ENCODE data around the gene MAN1C1. TPM values are rescaled to one million over a fixed set of nuclear protein-coding genes. Genes with fewer than 3 reads are reported as not detected.
"Not testable (repeated sequence)": the region's sequence is repeated elsewhere in the genome, so short reads cannot be mapped to it uniquely, and the experiment has no call there.

MAN1C1 gene
- total and polyA plus RNA-seq, 3 experiments from 2014 or later, result 2.8 to 5.6 (median 3.6) TPM

DNA sequence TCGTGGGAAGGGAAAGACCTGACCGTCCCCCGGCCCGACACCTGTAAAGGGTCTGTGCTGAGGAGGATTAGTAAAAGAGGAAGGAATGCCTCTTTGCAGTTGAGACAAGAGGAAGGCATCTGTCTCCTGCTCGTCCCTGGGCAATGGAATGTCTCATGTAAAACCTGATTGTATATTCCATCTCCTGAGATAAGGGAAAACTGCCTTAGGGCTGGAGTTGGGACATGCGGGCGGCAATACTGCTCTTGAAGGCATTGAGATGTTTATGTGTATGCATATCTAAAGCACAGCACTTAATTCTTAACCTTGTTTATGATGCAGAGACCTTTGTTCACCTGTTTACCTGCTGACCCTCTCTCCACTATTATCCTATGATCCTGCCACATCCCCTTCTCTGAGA is 28.4 kb upstream of the MAN1C1 start:
- H3K9me3 Mint-ChIP-seq; H3K27ac ChIP-seq (ENCODE audit: low read depth, low read length); H3K27me3 Mint-ChIP-seq; H3K4me3 Mint-ChIP-seq; H3K9me3 ChIP-seq (ENCODE audit: low read length); H3K27ac Mint-ChIP-seq; DNase-seq; H3K4me3 ChIP-seq (ENCODE audit: low read length); CTCF ChIA-PET; H3K36me3 Mint-ChIP-seq; POLR2A ChIA-PET; H3K36me3 ChIP-seq (ENCODE audit: insufficient read depth, low read length); H3K27me3 ChIP-seq (ENCODE audit: insufficient read depth, low read length, poor library complexity, severe bottlenecking): not testable (repeated sequence)
- H3K4me1 ChIP-seq (ENCODE audit: insufficient read depth, low read length), result peaks cover 22% of the 10 kb centered on the region
- peaks cover 27 to 37% (median 30%) of the 10 kb centered on the region in 3 donors for H3K4me1 Mint-ChIP-seq

GRCh38 chr1:25588786-25589185 is 27.8 kb upstream of the MAN1C1 start:
- H3K27me3 ChIP-seq (ENCODE audit: insufficient read depth, low read length, poor library complexity, severe bottlenecking); DNase-seq; H3K36me3 ChIP-seq (ENCODE audit: insufficient read depth, low read length); H3K27ac ChIP-seq (ENCODE audit: low read depth, low read length); H3K36me3 Mint-ChIP-seq; H3K4me3 ChIP-seq (ENCODE audit: low read length); POLR2A ChIA-PET; H3K4me3 Mint-ChIP-seq; H3K9me3 ChIP-seq (ENCODE audit: low read length); H3K27me3 Mint-ChIP-seq; H3K27ac Mint-ChIP-seq; H3K9me3 Mint-ChIP-seq: not testable (repeated sequence)
- CTCF ChIA-PET, result interaction anchor here (1.7 kb wide), 1 partner anchor 16 kb away, joined by 5 read pairs; no protein-coding TSS in a partner anchor
- H3K4me1 Mint-ChIP-seq, result peaks cover 29 to 37% (median 30%) of the 10 kb centered on the region in 3 donors
- H3K4me1 ChIP-seq (ENCODE audit: insufficient read depth, low read length), result peaks cover 22% of the 10 kb centered on the region

- no peak for DNase-seq
- Histone ChIP-seq H3K9me3 (ENCODE audit: low read length) (no peaks in the 10 kb centered on the region), H3K4me3 (ENCODE audit: low read length) (no peak overlapping the region), H3K27ac (ENCODE audit: low read depth, low read length) (no peak overlapping the region), H3K36me3 (ENCODE audit: insufficient read depth, low read length) (no peaks in the 10 kb centered on the region), H3K27me3 (ENCODE audit: insufficient read depth, low read length, poor library complexity, severe bottlenecking) (no peaks in the 10 kb centered on the region), H3K4me1 (ENCODE audit: insufficient read depth, low read length) (peaks cover 22% of the 10 kb centered on the region)
- ChIA-PET CTCF (interaction anchor here (1.0 to 1.7 kb wide), 2 partner anchors 17 to 34 kb away, joined by 3 to 5 read pairs; no protein-coding TSS in a partner anchor), POLR2A (interaction anchor here (0.5 kb wide), 1 partner anchor 18 kb away, joined by 6 read pairs; no protein-coding TSS in a partner anchor)
- Mint-ChIP-seq H3K36me3 (no peaks in the 10 kb centered on the region), H3K9me3 (no peaks in the 10 kb centered on the region), H3K27me3 (no peaks in the 10 kb centered on the region), H3K4me1 (peaks cover 23 to 32% (median 24%) of the 10 kb centered on the region in 3 donors), H3K4me3 (no peak overlapping the region), H3K27ac (peak overlapping the region in 2 of 8 donors; percentile 1 to 61)
Observed at GRCh38 chr1:25590096-25590824, 26.3 kb upstream of the MAN1C1 start.

DNA sequence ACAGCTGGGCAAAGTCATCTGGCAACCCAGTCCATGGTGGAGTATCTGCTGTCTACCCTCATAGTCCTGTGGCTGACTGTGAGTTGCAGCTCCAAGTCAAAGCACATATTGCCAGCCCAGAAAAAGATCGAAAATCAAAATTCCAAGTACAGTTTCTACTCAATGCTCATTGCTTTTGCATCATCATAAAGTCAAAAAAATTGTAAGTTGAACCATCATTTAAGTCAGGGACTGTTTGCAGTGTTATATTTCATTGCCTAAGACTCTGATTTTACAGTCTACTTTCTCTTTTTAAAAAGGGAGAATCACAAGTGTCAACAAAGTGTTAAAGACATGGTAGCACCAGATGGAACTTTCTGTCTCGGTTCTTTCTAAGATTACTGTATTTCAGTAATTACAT is 22.7 kb upstream of the MAN1C1 start:
- no peaks in the 10 kb centered on the region for H3K36me3 ChIP-seq (ENCODE audit: insufficient read depth, low read length)
- Mint-ChIP-seq H3K36me3 (no peaks in the 10 kb centered on the region), H3K27ac (peak overlapping the region in 1 of 8 donors; percentile 55), H3K4me3 (no peak overlapping the region), H3K27me3 (no peaks in the 10 kb centered on the region), H3K4me1 (peaks cover 8 to 10% (median 8%) of the 10 kb centered on the region in 3 donors), H3K9me3 (no peaks in the 10 kb centered on the region)
- no peak overlapping the region for H3K27ac ChIP-seq (ENCODE audit: low read depth, low read length)
- H3K4me3 ChIP-seq (ENCODE audit: low read length), result no peak overlapping the region
- no peaks in the 10 kb centered on the region for H3K9me3 ChIP-seq (ENCODE audit: low read length)
- POLR2A ChIA-PET, result no interaction called here
- CTCF ChIA-PET, result no interaction called here
- H3K4me1 ChIP-seq (ENCODE audit: insufficient read depth, low read length), result peaks cover 7% of the 10 kb centered on the region
- DNase-seq, result no peak
- H3K27me3 ChIP-seq (ENCODE audit: insufficient read depth, low read length, poor library complexity, severe bottlenecking), result no peaks in the 10 kb centered on the region

DNA sequence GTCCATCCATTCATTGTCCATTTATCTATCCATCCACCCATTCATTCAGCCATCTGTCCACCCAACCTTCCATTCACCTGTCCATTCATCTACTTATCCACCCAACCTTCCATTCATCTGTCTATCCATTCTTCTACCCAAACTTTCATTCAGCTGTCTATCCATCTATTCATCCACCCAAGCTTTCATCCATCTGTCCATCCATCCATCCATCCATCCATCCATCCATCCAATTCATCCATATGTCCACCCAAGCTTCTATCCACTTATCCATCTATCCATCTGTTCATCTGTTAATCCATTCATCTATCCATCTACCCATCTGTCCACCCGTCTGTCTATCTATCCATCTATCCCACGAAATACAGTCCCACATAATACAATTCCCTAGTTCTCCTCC is 21.6 kb upstream of the MAN1C1 start:
- H3K4me1 ChIP-seq (ENCODE audit: insufficient read depth, low read length), result peaks cover 7% of the 10 kb centered on the region
- no peak overlapping the region for H3K4me3 Mint-ChIP-seq
- H3K9me3 Mint-ChIP-seq, result peaks cover 0 to 1% (median 0%) of the 10 kb centered on the region in 5 donors
- H3K27me3 ChIP-seq (ENCODE audit: insufficient read depth, low read length, poor library complexity, severe bottlenecking), result no peaks in the 10 kb centered on the region
- no peak for DNase-seq
- no peaks in the 10 kb centered on the region for H3K9me3 ChIP-seq (ENCODE audit: low read length)
- no peak overlapping the region for H3K27ac ChIP-seq (ENCODE audit: low read depth, low read length)
- CTCF ChIA-PET, result interaction anchor here (1.0 kb wide), 1 partner anchor 91 kb away, joined by 3 read pairs; no protein-coding TSS in a partner anchor
- H3K36me3 Mint-ChIP-seq, result no peaks in the 10 kb centered on the region
- POLR2A ChIA-PET, result no interaction called here
- no peaks in the 10 kb centered on the region for H3K27me3 Mint-ChIP-seq
- no peak overlapping the region for H3K4me3 ChIP-seq (ENCODE audit: low read length)
- peaks cover 7 to 10% (median 8%) of the 10 kb centered on the region in 3 donors for H3K4me1 Mint-ChIP-seq
- no peaks in the 10 kb centered on the region for H3K36me3 ChIP-seq (ENCODE audit: insufficient read depth, low read length)
- peak overlapping the region in 1 of 8 donors; percentile 1 for H3K27ac Mint-ChIP-seq

GRCh38 chr1:25596641-25597040 is 19.9 kb upstream of the MAN1C1 start:
- CTCF ChIA-PET, result interaction anchor here (0.7 kb wide), 1 partner anchor 201 kb away, joined by 3 read pairs; no protein-coding TSS in a partner anchor

GRCh38 chr1:25598879-25599278 is 17.7 kb upstream of the MAN1C1 start:
- H3K36me3 ChIP-seq (ENCODE audit: insufficient read depth, low read length), result no peaks in the 10 kb centered on the region
- POLR2A ChIA-PET, result interaction anchor here (0.6 to 0.7 kb wide), 2 partner anchors 197 to 342 kb away, joined by 3 to 9 read pairs; no protein-coding TSS in a partner anchor
- no peak overlapping the region for H3K4me3 Mint-ChIP-seq
- H3K27me3 Mint-ChIP-seq, result no peaks in the 10 kb centered on the region
- H3K36me3 Mint-ChIP-seq, result no peaks in the 10 kb centered on the region
- no peak for DNase-seq
- CTCF ChIA-PET, result interaction anchor here (1.0 to 1.8 kb wide), 4 partner anchors 11 to 197 kb away, joined by 3 to 5 read pairs (median 4); no protein-coding TSS in a partner anchor
- H3K27ac ChIP-seq (ENCODE audit: low read depth, low read length), result no peak overlapping the region
- H3K9me3 ChIP-seq (ENCODE audit: low read length), result no peaks in the 10 kb centered on the region
- H3K4me1 Mint-ChIP-seq, result no peaks in the 10 kb centered on the region
- H3K4me1 ChIP-seq (ENCODE audit: insufficient read depth, low read length), result no peaks in the 10 kb centered on the region
- H3K9me3 Mint-ChIP-seq, result peaks cover 0 to 1% (median 0%) of the 10 kb centered on the region in 5 donors
- H3K27ac Mint-ChIP-seq, result peak overlapping the region in 1 of 8 donors; percentile 48
- no peak overlapping the region for H3K4me3 ChIP-seq (ENCODE audit: low read length)
- H3K27me3 ChIP-seq (ENCODE audit: insufficient read depth, low read length, poor library complexity, severe bottlenecking), result no peaks in the 10 kb centered on the region

More at GRCh38 chr1:25596641-25597040, 19.9 kb upstream of the MAN1C1 start:
- H3K4me3 ChIP-seq (ENCODE audit: low read length); DNase-seq; H3K27ac Mint-ChIP-seq; H3K4me1 ChIP-seq (ENCODE audit: insufficient read depth, low read length); H3K9me3 ChIP-seq (ENCODE audit: low read length); H3K27me3 ChIP-seq (ENCODE audit: insufficient read depth, low read length, poor library complexity, severe bottlenecking); H3K27me3 Mint-ChIP-seq; H3K27ac ChIP-seq (ENCODE audit: low read depth, low read length); POLR2A ChIA-PET; H3K9me3 Mint-ChIP-seq; H3K36me3 ChIP-seq (ENCODE audit: insufficient read depth, low read length); H3K4me1 Mint-ChIP-seq; H3K4me3 Mint-ChIP-seq; H3K36me3 Mint-ChIP-seq: not testable (repeated sequence)

DNA sequence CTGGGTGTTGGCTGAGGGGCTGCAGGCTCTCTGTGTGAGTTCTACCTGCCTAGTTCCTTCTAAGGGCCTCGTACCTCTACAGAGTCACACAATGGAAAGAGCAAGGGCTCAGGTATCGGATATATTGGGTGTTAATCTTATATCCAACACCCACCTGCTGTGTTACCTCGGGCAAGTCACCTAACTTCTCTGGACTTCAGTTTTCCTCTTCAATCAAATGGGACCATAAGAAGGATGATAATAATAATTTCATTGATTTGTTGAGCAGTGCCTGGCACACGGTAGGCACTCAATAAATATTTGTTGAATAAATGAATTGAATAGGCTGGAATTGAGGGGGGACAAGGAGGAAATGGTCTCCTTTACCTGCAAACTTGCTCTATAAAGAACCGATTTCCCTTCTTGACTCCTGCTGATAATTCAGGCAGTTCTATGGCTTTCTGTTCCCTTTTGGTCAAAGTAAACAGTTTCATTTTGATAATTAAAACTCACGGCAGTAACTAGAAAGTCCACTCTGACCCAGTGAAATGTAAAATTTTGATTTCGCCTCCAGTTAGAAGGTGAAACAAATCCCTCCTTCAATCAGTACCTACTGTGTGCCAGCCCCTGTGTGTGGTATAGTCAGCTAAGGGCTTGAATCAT is 16.5 kb upstream of the MAN1C1 start:
- POLR2A ChIA-PET, result no interaction called here
- H3K4me1 ChIP-seq (ENCODE audit: insufficient read depth, low read length), result no peaks in the 10 kb centered on the region
- CTCF ChIA-PET, result no interaction called here
- no peak overlapping the region for H3K4me3 ChIP-seq (ENCODE audit: low read length)
- peaks cover 0 to under 1% of the 10 kb centered on the region in 2 donors for H3K27me3 Mint-ChIP-seq
- no peaks in the 10 kb centered on the region for H3K36me3 ChIP-seq (ENCODE audit: insufficient read depth, low read length)
- H3K4me3 Mint-ChIP-seq, result no peak overlapping the region
- H3K36me3 Mint-ChIP-seq, result no peaks in the 10 kb centered on the region
- no peaks in the 10 kb centered on the region for H3K4me1 Mint-ChIP-seq
- H3K27ac ChIP-seq (ENCODE audit: low read depth, low read length), result no peak overlapping the region
- peak overlapping the region in 1 of 8 donors; percentile 17 for H3K27ac Mint-ChIP-seq
- no peak for DNase-seq
- H3K9me3 ChIP-seq (ENCODE audit: low read length), result no peaks in the 10 kb centered on the region
- H3K9me3 Mint-ChIP-seq, result peaks cover 0 to 1% (median 0%) of the 10 kb centered on the region in 5 donors
- no peaks in the 10 kb centered on the region for H3K27me3 ChIP-seq (ENCODE audit: insufficient read depth, low read length, poor library complexity, severe bottlenecking)
